Endodermal cell (in vitro differentiated cells): ENCODE measurements around the gene C5orf63. TPM values are rescaled to one million over a fixed set of nuclear protein-coding genes. Genes with fewer than 3 reads are reported as not detected.
A peak's percentile ranks its signal among the peaks of the same experiment; 100 is the strongest.

Source experiments
- DNase-seq: peaks from one replicate; pipeline ENCODE4 v3.0.0-alpha.2; 2017
- H3K27ac ChIP-seq: 2 replicates; pipeline ENCODE4 v1.5.1; 2013; ENCODE audit warnings: mild to moderate bottlenecking, low read depth, low read length, moderate library complexity
- H3K27me3 ChIP-seq: 2 replicates; pipeline ENCODE4 v1.6.1; 2013; ENCODE audit warnings: mild to moderate bottlenecking, low read length, moderate library complexity; ENCODE audit not compliant: insufficient read depth, control insufficient read depth, poor library complexity, severe bottlenecking
- H3K36me3 ChIP-seq: 2 replicates; pipeline ENCODE4 v1.7.0; 2013; ENCODE audit warnings: mild to moderate bottlenecking, low read length, moderate library complexity; ENCODE audit not compliant: control insufficient read depth, insufficient read depth
- H3K4me1 ChIP-seq: one replicate; pipeline ENCODE4 v1.7.0; 2013; ENCODE audit warnings: low read length; ENCODE audit not compliant: control insufficient read depth, insufficient read depth
- H3K4me3 ChIP-seq: 2 replicates; pipeline ENCODE4 v1.5.1; 2013; ENCODE audit warnings: mild to moderate bottlenecking, low read length, moderate library complexity
- H3K9ac ChIP-seq: 2 replicates; pipeline ENCODE4 v1.6.1; 2013; ENCODE audit warnings: mild to moderate bottlenecking, low read length, moderate library complexity; ENCODE audit not compliant: poor library complexity, severe bottlenecking; ENCODE audit errors: extremely low read depth
- H3K9me3 ChIP-seq: 2 replicates; pipeline ENCODE4 v1.6.1; 2013; ENCODE audit warnings: mild to moderate bottlenecking, low read length, moderate library complexity; ENCODE audit not compliant: control insufficient read depth
- H3K27ac Mint-ChIP-seq: 2 replicates; pipeline ENCODE4 v1.8.0; 2020; ENCODE audit warnings: mixed read lengths
- H3K27me3 Mint-ChIP-seq: 2 replicates; pipeline ENCODE4 v1.8.0; 2021; ENCODE audit warnings: mild to moderate bottlenecking, mixed read lengths; ENCODE audit not compliant: insufficient read depth
- H3K36me3 Mint-ChIP-seq: 2 replicates; pipeline ENCODE4 v1.8.0; 2020; ENCODE audit warnings: low read depth, mixed read lengths
- H3K4me1 Mint-ChIP-seq: 2 replicates; pipeline ENCODE4 v1.8.0; 2020; ENCODE audit warnings: mixed read lengths
- H3K4me3 Mint-ChIP-seq: 2 replicates; pipeline ENCODE4 v1.8.0; 2020; ENCODE audit warnings: mild to moderate bottlenecking, moderate library complexity, mixed read lengths
- H3K9me3 Mint-ChIP-seq: 2 replicates; pipeline ENCODE4 v1.8.0; 2020; ENCODE audit warnings: mild to moderate bottlenecking, mixed read lengths
- WGBS, 2 experiments: methylation state at CpG; one replicate each; pipeline versions ENCODE4 v1.1.5 to v1.1.7; 2013; ENCODE audit warnings: missing lambda C conversion rate in 2 of 2, mixed read lengths in 1 of 2; ENCODE audit not compliant: insufficient coverage in 1 of 2, insufficient read length in 1 of 2; 5-methylcytosine and 5-hydroxymethylcytosine counted together
- total RNA-seq, 2 donors: library from RNA; stranded (reverse); fragmentation: NEBNext Ultra II Directional in 1 of 2; extraction: Animal tissue kit (Norgen Biotek cat#: 25700) in 1 of 2; gene quantifications; 2 replicates in 1 of 2; 3 replicates in 1 of 2; pipeline ENCODE4 v1.2.1, GENCODE V29; 2021
- TF ChIP-seq, protein P1 (sequence below): fragments of 200-600 bp; sonication (generic); conservative IDR thresholded peaks from 2 replicates; pipeline ENCODE4 v1.5.0; 2021; ENCODE audit warnings: antibody characterized with exemption, mild to moderate bottlenecking

Gene C5orf63
- total RNA-seq, 2 donors from 2014 or later, result 0.86 to 9.4 TPM

DNA sequence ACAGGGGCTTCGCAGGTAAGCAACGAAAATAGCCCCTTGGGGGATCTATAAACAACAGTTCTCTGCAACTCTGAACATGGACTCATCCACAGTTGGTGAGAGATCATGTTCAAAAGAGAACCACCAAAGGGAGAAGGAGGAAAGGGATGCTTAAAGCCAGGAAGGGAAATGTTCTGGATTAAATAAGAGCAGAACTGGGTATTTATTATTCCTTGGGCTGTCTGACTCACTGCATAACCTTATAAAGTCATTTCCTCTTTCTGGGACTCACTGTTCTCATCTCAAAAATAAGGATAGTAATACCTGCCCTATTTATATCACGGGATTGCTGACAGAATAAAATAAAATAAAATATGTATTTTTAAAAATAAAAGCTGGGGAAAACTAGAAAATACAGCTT, 31.7 kb downstream of the C5orf63 start:
- no peak overlapping the region for H3K27ac ChIP-seq
- Mint-ChIP-seq H3K36me3 (no peaks in the 10 kb centered on the region), H3K4me1 (peaks cover 33% of the 10 kb centered on the region), H3K4me3 (no peak overlapping the region), H3K27me3 (no peaks in the 10 kb centered on the region), H3K9me3 (no peaks in the 10 kb centered on the region), H3K27ac (no peak overlapping the region)
- peaks cover 15% of the 10 kb centered on the region for H3K4me1 ChIP-seq
- H3K4me3 ChIP-seq, result no peak overlapping the region
- no peak overlapping the region for H3K9ac ChIP-seq
- no peaks in the 10 kb centered on the region for H3K9me3 ChIP-seq
- TF ChIP-seq, protein P1, sequence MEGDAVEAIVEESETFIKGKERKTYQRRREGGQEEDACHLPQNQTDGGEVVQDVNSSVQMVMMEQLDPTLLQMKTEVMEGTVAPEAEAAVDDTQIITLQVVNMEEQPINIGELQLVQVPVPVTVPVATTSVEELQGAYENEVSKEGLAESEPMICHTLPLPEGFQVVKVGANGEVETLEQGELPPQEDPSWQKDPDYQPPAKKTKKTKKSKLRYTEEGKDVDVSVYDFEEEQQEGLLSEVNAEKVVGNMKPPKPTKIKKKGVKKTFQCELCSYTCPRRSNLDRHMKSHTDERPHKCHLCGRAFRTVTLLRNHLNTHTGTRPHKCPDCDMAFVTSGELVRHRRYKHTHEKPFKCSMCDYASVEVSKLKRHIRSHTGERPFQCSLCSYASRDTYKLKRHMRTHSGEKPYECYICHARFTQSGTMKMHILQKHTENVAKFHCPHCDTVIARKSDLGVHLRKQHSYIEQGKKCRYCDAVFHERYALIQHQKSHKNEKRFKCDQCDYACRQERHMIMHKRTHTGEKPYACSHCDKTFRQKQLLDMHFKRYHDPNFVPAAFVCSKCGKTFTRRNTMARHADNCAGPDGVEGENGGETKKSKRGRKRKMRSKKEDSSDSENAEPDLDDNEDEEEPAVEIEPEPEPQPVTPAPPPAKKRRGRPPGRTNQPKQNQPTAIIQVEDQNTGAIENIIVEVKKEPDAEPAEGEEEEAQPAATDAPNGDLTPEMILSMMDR, result no peak
- DNase-seq, result no peak
- peaks cover under 1% of the 10 kb centered on the region for H3K27me3 ChIP-seq
- H3K36me3 ChIP-seq, result no peaks in the 10 kb centered on the region
- WGBS, 2 experiments, result 58% methylated on average over 2 of the region's 3 CpGs

DNA sequence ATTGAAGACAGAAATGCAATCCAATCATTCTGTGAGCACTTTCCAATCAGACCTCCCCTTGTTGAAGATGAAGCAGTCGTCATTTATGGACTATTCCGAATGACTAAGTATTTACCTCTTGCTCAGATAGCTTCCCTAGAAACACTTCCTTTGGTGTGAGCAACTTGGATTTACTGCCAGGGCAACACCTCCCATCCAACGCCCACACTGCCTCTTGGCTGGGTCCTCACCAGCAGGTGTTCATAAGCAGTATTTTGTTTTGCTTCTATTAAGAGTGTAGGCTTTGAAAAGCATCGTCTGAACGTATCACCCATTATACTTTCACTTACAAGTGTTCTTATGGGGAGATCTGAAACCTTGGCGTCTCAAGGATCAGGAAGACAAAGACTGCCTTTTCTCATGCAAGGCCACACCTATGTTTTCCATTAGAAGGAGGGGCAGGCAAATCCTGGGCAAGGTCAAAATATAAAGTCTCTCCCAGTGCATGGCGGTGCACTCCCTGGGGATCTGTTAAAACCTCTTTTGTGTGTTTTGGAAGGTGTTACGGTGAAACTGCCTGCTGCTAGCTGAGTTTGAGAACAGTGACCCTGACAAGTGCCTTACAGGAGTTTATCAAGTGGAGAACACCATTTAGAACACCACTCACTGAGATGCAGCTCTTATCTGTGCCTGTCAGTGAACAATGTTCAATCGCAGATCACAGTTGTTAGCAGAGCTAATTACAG, 32.3 kb downstream of the C5orf63 start:
- DNase-seq, result peak; percentile 84

DNA sequence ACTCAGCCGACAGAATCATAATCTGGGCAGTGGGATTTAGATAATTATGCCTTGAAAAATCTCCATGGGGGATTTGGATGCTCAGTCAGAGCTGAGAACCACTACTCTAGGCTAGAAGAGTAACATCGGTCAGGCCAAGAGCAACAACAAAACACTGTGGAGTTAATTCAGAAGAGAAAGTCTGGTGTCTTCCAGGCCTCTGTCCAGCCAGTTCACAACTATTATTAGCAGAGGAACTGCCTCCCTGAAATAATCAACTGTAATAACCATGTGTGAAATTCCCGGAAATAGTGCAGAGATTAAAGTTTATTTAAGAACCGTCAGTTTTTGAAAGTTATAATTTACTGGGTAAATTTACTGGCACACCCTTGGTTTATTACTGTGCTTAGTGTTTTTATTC, 34.8 kb downstream of the C5orf63 start:
- Histone ChIP-seq H3K27me3 (peaks cover 1% of the 10 kb centered on the region), H3K36me3 (no peaks in the 10 kb centered on the region), H3K4me1 (peaks cover 10% of the 10 kb centered on the region), H3K4me3 (no peak overlapping the region), H3K9ac (no peak overlapping the region), H3K9me3 (no peaks in the 10 kb centered on the region), H3K27ac (no peak overlapping the region)
- 88 to 100% methylated on average over 2 to 4 of the region's 4 CpGs for WGBS, 2 experiments
- Mint-ChIP-seq H3K9me3 (no peaks in the 10 kb centered on the region), H3K4me3 (no peak overlapping the region), H3K36me3 (no peaks in the 10 kb centered on the region), H3K27me3 (peaks cover 18% of the 10 kb centered on the region), H3K4me1 (peaks cover 32% of the 10 kb centered on the region), H3K27ac (no peak overlapping the region)
- TF ChIP-seq, protein P1, result no peak
- no peak for DNase-seq

More for the DNA sequence above, 32.3 kb downstream of the C5orf63 start:
- peak overlapping the region; percentile 31 for H3K27ac Mint-ChIP-seq
- Histone ChIP-seq H3K4me3 (peak overlapping the region; percentile 21), H3K27ac (no peak overlapping the region), H3K9me3 (no peaks in the 10 kb centered on the region), H3K4me1 (peaks cover 10% of the 10 kb centered on the region), H3K27me3 (no peaks in the 10 kb centered on the region), H3K9ac (no peak overlapping the region), H3K36me3 (no peaks in the 10 kb centered on the region)
- TF ChIP-seq, protein P1, result no peak
- H3K9me3 Mint-ChIP-seq, result no peaks in the 10 kb centered on the region
- no peaks in the 10 kb centered on the region for H3K36me3 Mint-ChIP-seq
- peaks cover 33% of the 10 kb centered on the region for H3K4me1 Mint-ChIP-seq
- peaks cover 4% of the 10 kb centered on the region for H3K27me3 Mint-ChIP-seq
- no peak overlapping the region for H3K4me3 Mint-ChIP-seq
- 26 to 27% methylated on average over 2 to 9 of the region's 9 CpGs for WGBS, 2 experiments
